ENCODE results near the gene COG2.
"Not testable (repeated sequence)": the region's sequence is repeated elsewhere in the genome, so short reads cannot be mapped to it uniquely, and the experiment has no call there.

Gene COG2, protein sequence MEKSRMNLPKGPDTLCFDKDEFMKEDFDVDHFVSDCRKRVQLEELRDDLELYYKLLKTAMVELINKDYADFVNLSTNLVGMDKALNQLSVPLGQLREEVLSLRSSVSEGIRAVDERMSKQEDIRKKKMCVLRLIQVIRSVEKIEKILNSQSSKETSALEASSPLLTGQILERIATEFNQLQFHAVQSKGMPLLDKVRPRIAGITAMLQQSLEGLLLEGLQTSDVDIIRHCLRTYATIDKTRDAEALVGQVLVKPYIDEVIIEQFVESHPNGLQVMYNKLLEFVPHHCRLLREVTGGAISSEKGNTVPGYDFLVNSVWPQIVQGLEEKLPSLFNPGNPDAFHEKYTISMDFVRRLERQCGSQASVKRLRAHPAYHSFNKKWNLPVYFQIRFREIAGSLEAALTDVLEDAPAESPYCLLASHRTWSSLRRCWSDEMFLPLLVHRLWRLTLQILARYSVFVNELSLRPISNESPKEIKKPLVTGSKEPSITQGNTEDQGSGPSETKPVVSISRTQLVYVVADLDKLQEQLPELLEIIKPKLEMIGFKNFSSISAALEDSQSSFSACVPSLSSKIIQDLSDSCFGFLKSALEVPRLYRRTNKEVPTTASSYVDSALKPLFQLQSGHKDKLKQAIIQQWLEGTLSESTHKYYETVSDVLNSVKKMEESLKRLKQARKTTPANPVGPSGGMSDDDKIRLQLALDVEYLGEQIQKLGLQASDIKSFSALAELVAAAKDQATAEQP

DNA sequence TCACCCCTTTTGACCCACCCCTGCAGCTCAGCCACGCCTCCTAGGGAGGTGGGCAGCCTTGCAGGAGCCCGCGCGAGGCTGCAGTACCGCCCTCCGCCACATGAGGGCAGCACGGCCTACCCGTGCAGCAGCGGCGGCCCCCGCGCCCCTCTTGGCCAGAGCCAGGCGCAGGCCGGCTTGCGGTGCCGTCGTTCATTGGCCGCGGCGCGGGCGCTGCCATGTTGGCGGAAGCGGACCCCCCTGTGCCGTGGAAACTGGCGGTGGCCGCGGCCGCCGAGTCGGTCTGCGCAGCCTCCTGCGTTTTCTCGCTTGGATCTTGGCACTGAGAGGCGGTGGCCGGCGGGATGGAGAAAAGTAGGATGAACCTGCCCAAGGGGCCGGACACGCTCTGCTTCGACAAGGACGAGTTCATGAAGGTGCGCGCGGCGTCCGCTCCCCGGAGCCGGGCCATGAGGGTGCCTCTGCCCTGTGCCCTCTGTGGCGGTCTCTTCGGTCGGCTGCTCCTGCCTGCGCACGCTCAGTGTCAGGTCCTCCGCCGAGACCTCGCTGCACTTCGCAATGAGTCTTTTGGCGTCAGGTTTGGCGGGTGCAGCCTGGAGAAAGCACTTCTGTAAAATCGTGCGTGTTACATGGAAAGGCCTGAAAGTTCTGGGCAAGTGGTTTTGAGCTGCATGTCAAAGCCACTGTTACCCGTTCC lies at the start of gene COG2:
Gene COG2, plus strand, starts transcription at position 219 of the 697 bp plus-strand sequence. Its CDS starts 126 bp downstream, at position 345.
- DNase-seq: peak; percentile 91

DNA sequence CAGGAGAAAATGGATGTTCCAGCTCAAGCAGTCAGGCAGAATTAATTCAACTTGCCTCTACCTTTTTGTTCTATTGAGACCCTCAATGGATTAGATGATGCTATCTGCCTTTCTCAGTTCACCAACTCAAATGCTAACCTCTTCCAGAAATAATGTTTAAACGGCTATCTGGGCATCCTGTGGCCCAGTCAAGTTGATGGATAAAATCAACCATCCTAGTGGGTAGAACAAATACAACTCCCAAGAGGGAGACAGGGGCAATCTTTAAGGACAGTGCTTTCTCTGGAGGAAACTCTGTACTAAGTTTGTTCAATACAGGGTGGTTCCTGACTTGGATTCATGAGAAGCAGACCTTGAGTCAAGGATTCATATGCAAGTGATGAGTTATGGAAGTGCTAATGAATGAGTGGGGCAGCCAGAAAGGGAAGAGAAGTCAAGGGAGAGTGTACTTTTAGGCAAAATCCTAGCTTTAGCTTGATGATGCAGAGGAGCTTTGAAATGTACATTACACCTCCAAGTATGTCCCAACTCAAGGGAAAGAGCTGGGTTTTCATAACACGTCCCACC lies 49.4 kb upstream of the COG2 start:
- DNase-seq: no peak

DNA sequence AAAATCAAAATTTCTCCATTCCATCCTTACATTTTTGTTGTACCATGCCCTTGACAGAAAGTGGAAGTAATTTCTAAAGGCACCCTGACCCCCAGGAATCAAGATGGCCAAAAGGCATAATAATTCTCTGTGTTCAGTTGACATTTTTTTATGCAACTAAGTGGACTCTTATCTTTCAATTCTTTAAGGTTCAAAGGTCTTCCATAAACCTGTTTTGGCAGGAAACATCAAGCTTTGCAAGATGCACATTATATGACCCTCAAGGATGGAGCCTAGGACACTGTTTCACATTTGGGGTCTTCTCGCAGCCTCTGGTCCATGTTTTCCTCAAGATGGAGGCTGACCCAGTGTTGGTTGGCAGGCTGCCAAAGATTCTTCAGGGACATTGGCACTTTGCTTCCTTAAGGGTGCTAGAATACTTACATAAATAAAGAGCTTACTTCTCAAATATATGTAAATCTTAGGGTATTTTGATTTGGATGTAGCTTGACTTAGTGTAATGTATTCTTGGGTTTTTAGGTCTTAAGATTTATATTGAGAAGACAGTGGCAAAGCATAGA lies 48.0 kb upstream of the COG2 start:
- no peak for DNase-seq

DNA sequence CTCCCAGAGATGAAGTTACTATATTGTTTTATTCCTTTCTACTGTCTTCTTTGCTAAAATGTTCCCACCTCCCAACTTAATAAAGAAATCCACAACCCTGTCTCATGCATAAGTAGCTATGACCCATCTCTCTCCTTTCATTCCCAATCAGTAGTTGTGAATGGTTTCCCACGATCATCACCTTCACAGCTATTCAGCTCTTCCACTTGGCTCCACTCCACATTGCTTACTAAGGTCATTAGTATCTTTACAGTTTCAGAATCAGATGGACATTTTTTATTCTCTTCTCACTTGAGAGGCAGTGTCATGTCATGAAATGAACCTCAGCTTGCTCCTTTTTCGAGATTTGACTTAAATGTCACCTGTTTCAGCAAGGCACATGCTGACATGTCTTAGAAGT lies 47.1 kb upstream of the COG2 start:
- DNase-seq: no peak

DNA sequence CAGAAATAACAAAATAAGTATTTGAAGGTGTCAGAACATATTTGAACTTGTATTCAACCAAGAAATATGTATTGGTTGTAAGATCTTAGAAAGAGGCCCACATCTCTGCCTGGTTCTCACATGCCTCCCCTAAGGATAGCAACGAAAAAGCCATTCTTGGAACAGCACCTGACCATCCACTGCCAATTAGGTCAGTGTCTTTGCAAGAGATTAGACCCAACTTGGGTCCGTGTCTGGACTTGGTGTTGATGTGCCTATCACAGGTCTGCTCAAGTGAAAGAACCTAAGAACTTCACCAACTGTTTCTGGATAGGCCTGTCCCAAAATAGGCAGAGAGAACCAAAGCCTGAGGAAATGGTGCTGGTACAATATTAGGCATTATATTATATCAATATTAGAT lies 46.0 kb upstream of the COG2 start:
- no peak for DNase-seq

DNA sequence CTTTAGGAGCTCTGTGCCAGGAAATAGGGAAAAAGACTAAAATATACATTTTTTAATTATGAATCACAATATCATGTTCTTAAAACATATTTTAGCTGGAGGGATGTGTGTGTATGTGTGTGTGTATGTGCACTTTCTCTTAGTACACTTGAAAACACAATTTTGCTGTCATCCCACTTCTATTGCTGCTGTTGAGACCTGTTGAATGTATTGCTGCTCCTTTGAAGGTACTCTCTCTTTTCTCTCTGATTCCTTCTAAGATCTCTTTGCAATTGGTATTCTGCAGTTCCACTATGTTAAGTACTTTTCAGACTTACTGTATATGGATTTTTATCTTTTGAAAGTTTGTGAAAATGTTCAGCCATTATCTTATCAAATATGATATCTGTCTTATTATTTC lies 43.5 kb upstream of the COG2 start:
- no peak for DNase-seq

DNA sequence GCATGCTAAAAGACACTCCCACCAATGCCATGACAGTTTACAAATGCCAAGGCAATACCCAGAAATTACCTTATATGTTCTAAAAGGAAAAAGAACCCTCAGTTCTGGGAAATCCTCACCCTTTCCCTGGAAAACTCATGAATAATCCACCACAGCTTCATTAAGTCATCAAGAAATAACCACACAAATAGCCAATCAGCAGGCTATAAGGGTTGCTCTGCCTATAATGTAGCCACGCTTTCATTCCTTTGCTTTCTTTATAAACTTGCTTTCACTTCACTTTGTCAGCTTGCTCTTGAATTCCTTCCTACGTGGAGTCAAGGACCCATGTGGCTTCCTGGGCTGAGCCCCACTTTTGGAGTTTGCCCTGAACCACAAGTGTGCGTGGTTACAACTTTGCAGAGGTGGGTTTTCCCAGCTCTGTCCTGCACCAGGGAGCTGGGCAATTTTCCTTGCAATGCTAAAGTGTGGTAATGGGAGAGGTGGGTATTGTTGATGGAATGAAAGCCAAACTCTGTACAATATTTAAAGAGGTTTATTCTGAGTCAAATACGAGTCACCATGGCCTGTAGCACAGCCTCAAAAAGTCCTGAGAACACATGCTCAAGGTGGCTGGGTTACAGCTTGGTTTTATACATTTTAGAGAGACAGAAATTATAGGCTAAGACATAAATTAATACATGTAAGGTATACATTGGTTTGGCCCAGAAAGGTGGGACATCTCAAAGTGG lies 42.2 kb upstream of the COG2 start:
- no peak for DNase-seq

DNA sequence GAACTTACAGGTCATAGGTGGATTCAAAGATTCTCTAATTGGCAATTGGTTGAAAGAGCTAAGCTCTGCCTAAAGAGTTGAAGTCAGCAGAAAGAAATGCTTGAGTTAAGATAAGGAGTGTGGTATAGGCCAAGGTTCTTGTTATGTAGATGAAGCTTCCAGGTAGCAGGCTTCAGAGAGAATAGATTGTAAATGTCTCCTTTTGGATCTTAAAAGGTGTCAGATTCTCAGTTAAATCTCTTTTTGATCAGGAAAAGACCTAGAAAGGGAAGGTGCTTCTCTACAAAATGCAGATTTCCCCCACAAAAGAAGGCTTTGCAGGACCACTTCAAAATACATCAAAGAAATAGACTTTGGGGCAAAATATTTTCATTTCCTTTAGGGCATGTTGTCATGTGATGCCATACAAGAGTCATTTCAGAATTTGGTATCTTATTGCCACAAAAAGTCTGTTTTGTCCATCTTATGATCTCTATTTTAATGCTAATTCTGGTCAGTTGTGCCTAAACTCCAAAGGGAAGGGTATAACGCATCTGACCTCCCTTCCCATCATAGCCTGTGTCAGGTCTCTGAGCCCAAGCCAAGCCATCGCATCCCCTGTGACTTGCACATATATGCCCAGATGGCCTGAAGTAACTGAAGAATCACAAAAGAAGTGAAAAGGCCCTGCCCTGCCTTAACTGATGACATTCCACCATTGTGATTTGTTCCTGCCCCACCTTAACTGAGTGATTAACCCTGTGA lies 41.5 kb upstream of the COG2 start:
- DNase-seq: not testable (repeated sequence)

DNA sequence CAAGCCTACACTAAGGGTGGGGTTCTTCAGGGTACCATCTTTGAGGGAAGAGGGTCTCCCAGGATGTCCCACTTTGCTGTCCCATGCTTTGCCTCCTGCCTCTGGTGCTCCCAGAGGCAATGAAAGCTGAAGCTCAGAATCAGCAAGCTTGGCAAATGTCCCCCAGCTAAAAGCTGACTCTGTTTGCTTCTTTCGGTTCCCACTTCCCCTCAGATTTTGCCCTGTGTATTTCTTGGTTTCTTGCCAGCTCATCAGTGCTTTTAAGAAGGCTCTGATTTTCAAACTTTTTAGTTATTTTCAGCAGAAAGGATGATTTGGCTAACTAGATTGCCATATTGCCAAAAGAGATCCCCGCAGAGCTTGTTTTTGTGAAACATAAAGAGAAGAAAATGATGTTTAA lies 33.1 kb upstream of the COG2 start:
- no peak for DNase-seq

DNA sequence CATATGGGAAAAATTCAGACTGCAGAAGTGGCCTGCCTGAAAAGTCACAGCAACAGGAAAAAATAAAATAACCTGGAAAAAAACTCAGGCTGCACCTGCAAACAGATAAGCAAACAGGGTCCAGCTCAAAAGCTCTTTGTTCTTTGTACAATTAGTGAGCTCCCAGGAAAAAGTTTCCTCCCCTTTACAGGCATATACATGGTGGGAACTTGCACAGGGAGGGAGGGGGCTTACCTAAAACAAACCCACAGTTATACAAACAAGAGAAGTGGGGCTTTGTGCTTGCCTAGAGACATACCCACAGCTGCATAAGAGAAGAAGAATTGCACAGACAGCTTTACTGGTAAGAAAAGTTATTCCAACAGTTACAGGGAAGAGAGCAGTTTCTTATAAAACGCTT lies 31.7 kb upstream of the COG2 start:
- DNase-seq: no peak

DNA sequence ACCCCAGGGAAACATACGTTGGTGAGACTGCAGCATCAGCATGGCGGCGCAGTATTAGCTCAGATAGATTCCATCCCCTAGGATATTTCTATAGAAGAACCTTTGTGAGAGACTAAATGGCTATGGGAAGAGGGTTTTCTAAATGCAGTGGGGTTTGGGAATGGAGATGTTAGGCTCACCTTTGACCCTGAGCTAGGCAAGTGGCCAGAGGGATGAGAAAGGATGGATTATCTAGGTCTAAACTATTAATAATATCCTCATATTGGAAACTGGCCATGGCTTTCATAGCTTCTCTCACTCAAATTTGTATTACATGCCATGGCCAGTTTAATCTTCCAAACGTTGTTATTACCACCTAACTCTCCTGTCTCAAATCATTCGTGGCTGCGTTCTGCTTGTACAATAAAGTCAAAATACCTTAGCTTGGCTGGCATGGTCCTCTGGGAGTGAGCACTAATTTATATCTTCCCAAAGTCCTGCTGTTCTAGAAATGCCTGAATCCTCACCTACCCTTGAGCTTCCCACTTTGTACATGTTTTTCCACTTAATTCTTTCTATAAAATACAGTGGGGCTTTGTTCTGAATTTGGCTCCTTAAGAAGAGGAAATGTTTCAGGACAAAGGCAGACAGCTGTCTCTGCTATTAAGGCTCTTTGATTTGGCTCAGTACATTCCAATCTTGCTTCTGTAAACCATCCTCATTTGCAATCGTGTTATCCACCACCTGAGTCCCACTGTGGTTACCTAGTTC lies 31.0 kb upstream of the COG2 start:
- DNase-seq: no peak

DNA sequence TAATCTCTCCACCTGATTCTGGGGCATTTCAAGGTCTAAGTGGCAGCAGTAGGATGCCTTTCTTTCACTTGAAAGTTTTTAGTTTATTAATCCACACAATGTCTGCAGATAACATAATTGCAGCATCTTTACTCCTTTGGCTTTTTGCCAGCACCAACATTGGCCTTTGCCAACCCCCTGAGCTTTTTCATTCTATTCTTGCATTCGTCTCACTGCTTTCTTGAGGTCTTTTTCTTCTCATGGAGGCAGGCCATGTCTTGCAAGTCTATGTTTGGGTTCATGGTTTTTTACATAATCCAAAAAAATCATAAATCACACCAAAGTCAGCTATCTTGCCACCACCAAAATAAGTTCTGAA lies 30.4 kb upstream of the COG2 start:
- no peak for DNase-seq

DNA sequence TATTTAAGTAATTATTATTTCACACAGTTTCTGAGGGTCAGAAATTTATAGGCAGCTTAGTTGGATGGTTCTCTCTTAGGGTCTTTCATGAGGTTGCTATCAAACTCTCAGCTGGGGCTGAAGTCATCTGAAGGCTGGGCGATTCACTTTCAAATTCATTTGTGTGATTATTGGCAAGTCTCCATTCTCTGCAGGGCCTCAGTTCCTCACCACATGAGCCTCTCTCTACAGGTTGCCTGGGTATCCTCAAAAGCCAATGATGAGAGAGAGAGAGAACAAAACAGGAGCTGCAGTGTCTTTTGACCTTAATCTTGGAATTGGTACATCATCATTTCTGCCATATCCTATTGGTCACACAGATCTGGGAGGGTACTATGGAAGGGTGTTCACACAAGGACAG lies 29.6 kb upstream of the COG2 start:
- DNase-seq: no peak

DNA sequence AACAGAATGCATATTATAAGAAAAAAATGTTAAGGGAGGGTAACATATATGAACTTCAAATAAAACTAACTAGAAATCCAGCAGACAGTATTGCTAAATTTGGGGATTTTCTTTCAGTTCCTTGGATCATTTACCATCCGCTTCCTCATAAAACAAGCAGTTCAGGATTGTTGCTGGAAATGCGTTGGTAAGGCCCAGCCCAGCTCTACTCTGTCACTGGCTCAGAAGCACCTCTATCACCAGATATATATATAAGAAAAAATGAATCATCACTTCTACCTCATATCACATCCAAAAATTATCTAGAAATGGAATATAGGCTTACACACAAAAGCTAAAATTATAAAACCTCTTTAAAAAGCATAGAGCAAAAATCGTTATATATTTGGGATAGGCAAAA lies 28.2 kb upstream of the COG2 start:
- no peak for DNase-seq

DNA sequence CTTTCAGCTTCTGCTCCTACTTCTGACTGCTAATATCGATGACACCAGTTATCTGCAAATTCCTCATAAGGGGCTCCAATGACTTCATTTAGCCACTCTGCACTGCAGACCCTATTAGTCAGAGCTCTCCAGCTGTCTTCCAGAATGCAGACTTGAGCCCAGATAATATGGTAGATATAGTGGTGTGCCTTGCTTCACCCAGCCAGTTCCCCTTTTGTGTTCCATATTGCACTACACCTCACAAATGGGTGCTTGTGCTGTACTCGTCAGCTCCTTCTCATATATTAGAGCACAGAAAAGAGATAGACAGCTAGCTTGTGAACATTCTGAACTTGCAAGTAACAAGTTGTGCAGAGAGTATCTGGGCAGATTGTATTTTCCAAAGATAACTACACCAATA lies 23.7 kb upstream of the COG2 start:
- DNase-seq: no peak

DNA sequence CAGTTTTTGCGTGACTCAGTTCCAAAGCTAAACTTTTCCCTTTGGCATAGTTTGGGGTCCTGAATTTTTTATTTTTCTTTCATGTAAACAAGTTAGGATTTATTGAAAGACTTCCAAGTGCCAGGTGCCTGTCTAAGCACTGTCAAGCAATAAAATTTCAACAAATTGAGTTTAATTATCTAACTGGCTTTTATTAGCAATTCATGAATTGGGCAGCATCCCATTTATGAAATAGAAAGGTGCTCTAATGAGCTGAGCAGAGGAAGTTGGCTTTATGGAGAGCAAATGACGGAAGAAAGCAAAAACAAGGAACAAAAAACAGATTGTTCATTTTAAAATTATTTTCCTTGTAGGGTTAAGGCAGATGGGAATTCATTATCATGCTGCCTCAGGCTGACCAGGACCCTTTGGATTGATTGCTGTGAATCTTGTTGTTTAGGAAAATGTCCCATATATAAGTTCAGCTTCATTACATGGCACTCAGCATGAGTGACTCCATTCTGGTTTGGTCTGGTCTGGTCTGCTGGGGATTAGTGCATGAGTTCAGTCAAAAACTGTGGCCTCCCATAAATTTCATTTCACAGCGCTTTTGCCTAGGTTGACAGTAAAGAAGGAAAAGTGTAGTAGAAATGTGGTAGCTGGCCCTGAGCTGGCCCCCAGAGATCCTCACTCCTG lies 21.5 kb upstream of the COG2 start:
- DNase-seq: no peak

DNA sequence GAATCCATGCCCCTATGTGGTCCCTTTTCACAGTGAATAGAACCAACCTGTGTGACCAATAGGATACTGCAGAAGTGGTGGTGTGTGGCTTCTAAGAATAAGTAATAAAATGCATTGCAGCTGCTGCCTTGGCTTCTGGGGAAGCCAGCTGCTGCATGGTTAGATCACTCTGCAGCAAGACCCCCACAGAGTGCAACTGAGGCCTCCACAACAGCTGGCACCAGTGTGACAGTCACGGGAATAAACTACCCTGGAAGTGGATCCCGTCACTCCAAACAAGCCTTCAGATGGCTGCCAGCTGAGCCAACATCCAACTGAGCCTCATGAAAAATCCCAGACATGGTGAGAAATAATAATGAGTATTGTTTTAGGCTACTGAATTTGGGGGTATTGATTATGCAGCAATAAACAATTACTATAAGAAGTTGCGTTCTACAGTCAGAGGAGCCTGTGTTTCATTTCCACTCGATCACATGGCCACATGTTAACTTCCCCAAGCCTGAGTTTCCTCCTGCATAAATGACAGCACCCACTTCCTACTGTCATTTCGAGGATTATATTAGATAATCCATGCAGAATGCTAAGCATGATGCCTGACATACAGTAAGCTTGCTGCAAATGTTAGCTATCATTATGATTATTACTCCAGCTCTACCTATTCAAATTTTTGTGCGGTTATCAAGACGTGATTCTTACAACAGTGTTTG lies 20.8 kb upstream of the COG2 start:
- DNase-seq: no peak

DNA sequence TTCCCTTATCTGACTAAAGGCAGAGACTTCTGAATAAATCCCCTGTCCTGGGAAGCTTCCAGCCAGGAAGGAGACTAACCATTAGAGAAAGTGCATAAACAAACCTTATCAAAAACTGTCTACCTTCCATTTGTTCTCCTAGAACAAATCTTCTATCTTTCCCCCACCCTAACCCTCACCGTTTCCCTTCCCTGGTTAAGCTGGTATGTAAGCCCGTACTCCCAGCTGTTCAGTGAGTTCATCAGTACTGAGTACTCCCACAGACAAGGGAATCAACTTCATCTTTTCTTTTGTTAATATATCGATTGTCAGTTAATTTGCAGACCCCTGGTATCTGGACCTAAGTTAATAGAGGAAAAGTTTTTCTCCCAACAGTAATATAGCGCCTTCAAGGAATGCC lies 20.1 kb upstream of the COG2 start:
- no peak for DNase-seq

DNA sequence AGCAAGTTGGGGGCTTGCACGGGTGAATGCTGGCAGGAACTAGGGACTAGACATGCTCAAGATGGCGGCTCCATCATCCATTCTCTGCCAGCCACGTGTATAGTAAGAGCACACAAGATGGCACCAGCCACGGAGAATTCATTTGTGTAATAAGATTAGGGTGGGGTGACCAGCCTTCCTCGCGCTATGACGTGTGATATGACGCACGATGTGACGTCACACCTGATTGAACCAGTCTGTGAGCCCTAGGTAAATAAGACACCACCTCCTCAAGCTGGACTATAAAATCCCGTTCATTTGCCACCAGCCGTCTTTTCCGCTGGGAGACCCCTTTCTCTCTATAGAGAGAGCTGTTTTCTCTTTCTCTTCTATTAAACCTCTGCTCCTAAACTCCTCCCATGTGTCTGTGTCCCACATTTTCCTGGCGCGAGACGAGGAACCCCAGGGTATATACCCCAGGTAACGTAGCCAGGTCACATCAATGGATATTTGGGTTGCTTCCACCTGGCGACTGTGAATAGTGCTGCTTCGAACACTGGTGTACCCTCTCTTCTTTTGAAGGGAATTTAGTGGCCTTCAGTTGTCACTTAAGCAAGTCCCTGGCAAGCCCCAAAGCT lies 18.1 kb upstream of the COG2 start:
- no peak for DNase-seq

Data from EL (cell line).